CD4-positive, CD25-positive, alpha-beta regulatory T cell (primary cell): ENCODE measurements around the gene MAX. TPM values are rescaled to one million over a fixed set of nuclear protein-coding genes. Genes with fewer than 3 reads are reported as not detected.
"Not testable (repeated sequence)": the region's sequence is repeated elsewhere in the genome, so short reads cannot be mapped to it uniquely, and the experiment has no call there.

Experiments
- ATAC-seq, 2 donors: fragments of 150-1000 bp; cut with Tn5 transposase; one replicate each; pipeline ENCODE4 v1.10.0; 2021; ENCODE audit warnings: low read depth in 2 of 2, moderate number of reproducible peaks in 2 of 2, moderate library complexity in 1 of 2
- DNase-seq, 3 donors: peaks; one replicate each; pipeline versions ENCODE4 v3.0.0 to v3.0.0-alpha.2; 2012 to 2022; ENCODE audit warnings: mixed read lengths in 1 of 3
- H3K27ac ChIP-seq: one replicate; pipeline ENCODE4 v1.7.0; 2013; ENCODE audit warnings: mild to moderate bottlenecking, low read length; ENCODE audit not compliant: insufficient read depth, poor library complexity, severe bottlenecking
- H3K27me3 ChIP-seq: one replicate; pipeline ENCODE4 v1.7.0; 2013; ENCODE audit warnings: low read length; ENCODE audit not compliant: control insufficient read depth, insufficient read depth
- H3K36me3 ChIP-seq: one replicate; pipeline ENCODE4 v1.7.0; 2013; ENCODE audit warnings: mild to moderate bottlenecking, low read length, moderate library complexity; ENCODE audit not compliant: control insufficient read depth, insufficient read depth
- H3K4me1 ChIP-seq: 2 replicates; pipeline ENCODE4 v1.7.0; 2013; ENCODE audit warnings: mild to moderate bottlenecking, low read length; ENCODE audit not compliant: insufficient read depth, control insufficient read depth, poor library complexity, severe bottlenecking
- H3K4me3 ChIP-seq: one replicate; pipeline ENCODE4 v1.7.0; 2013; ENCODE audit warnings: low read depth, mild to moderate bottlenecking, low read length, moderate library complexity
- H3K9me3 ChIP-seq, 2 experiments: 1 replicate in 1 of 2; 2 replicates in 1 of 2; pipeline ENCODE4 v1.7.0; 2013; ENCODE audit warnings: low read length in 2 of 2, mild to moderate bottlenecking in 1 of 2, moderate library complexity in 1 of 2; ENCODE audit not compliant: control insufficient read depth in 2 of 2
- H3K27ac Mint-ChIP-seq, 3 donors: one replicate each; pipeline ENCODE4 v1.8.0; 2020 to 2022; ENCODE audit warnings: mild to moderate bottlenecking in 3 of 3, mixed read lengths in 3 of 3, moderate library complexity in 2 of 3
- H3K27me3 Mint-ChIP-seq: one replicate; pipeline ENCODE4 v1.8.0; 2022; ENCODE audit warnings: mild to moderate bottlenecking, mixed read lengths
- H3K36me3 Mint-ChIP-seq: one replicate; pipeline ENCODE4 v1.8.0; 2020; ENCODE audit warnings: mixed read lengths
- H3K4me1 Mint-ChIP-seq, 4 donors: one replicate each; pipeline ENCODE4 v1.8.0; 2020 to 2022; ENCODE audit warnings: mixed read lengths in 4 of 4, mild to moderate bottlenecking in 1 of 4
- H3K4me3 Mint-ChIP-seq, 4 donors: one replicate each; pipeline ENCODE4 v1.8.0; 2020 to 2022; ENCODE audit warnings: mild to moderate bottlenecking in 4 of 4, mixed read lengths in 4 of 4, moderate library complexity in 3 of 4
- H3K9me3 Mint-ChIP-seq, 7 donors: one replicate each; pipeline ENCODE4 v1.8.0; 2020 to 2022; ENCODE audit warnings: mixed read lengths in 7 of 7, mild to moderate bottlenecking in 3 of 7, moderate library complexity in 2 of 7
- polyA plus RNA-seq, 4 donors: library from polyadenylated mRNA; unstranded; fragments of 300-500 nt; fragmentation: Illumina TruSeq; gene quantifications; one replicate each; pipeline ENCODE4 v1.2.3, GENCODE V29; 2021
- total RNA-seq: library from RNA; stranded (reverse); gene quantifications from one replicate; pipeline ENCODE4 v1.2.3, GENCODE V29; 2022

The MAX gene
- total and polyA plus RNA-seq, 5 donors from 2014 or later = 170 to 219 (median 186) TPM

GRCh38 chr14:65040666-65041433 is 61.5 kb downstream of the MAX start:
- Mint-ChIP-seq H3K36me3 (peaks cover 37% of the 10 kb centered on the region), H3K4me3 (no peak overlapping the region), H3K27me3 (no peaks in the 10 kb centered on the region), H3K27ac (no peak overlapping the region), H3K4me1 (peaks cover 0 to 4% (median 2%) of the 10 kb centered on the region in 4 donors), H3K9me3 (no peaks in the 10 kb centered on the region)
- H3K27ac ChIP-seq = no peak overlapping the region
- H3K4me1 ChIP-seq = no peaks in the 10 kb centered on the region
- H3K9me3 ChIP-seq = no peaks in the 10 kb centered on the region
- no peaks in the 10 kb centered on the region for H3K27me3 ChIP-seq
- H3K36me3 ChIP-seq = peaks cover 23% of the 10 kb centered on the region
- H3K4me3 ChIP-seq = no peak overlapping the region
- DNase-seq (no peak), ATAC-seq (no peak)

GRCh38 chr14:65038966-65039365 is 63.4 kb downstream of the MAX start:
- H3K27me3 ChIP-seq = no peaks in the 10 kb centered on the region
- Mint-ChIP-seq H3K36me3 (peaks cover 39% of the 10 kb centered on the region), H3K4me3 (no peak overlapping the region), H3K27ac (peak overlapping the region in 1 of 3 donors; percentile 78), H3K27me3 (no peaks in the 10 kb centered on the region), H3K4me1 (peaks cover 0 to 11% (median 2%) of the 10 kb centered on the region in 4 donors), H3K9me3 (no peaks in the 10 kb centered on the region)
- H3K36me3 ChIP-seq = peaks cover 21% of the 10 kb centered on the region
- H3K4me1 ChIP-seq = no peaks in the 10 kb centered on the region
- DNase-seq = no peak
- no peaks in the 10 kb centered on the region for H3K9me3 ChIP-seq
- H3K27ac ChIP-seq = no peak overlapping the region
- no peak for ATAC-seq
- H3K4me3 ChIP-seq = no peak overlapping the region

GRCh38 chr14:65035049-65035448 is 67.3 kb downstream of the MAX start:
- DNase-seq (no peak), ATAC-seq (no peak)
- H3K4me3 ChIP-seq = no peak overlapping the region
- H3K27ac Mint-ChIP-seq = peak overlapping the region in 1 of 3 donors; percentile 58
- no peak overlapping the region for H3K4me3 Mint-ChIP-seq
- H3K27me3 ChIP-seq = no peaks in the 10 kb centered on the region
- no peaks in the 10 kb centered on the region for H3K9me3 ChIP-seq
- H3K27ac ChIP-seq = no peak overlapping the region
- no peaks in the 10 kb centered on the region for H3K27me3 Mint-ChIP-seq
- peaks cover 0 to 11% (median 2%) of the 10 kb centered on the region in 4 donors for H3K4me1 Mint-ChIP-seq
- H3K36me3 ChIP-seq = peaks cover 17% of the 10 kb centered on the region
- H3K9me3 Mint-ChIP-seq = no peaks in the 10 kb centered on the region
- H3K36me3 Mint-ChIP-seq = peaks cover 37% of the 10 kb centered on the region
- H3K4me1 ChIP-seq = no peaks in the 10 kb centered on the region

- H3K27me3 Mint-ChIP-seq = no peaks in the 10 kb centered on the region
- peak overlapping the region in 1 of 3 donors; percentile 46 for H3K27ac Mint-ChIP-seq
- ATAC-seq (no peak), DNase-seq (no peak)
- no peaks in the 10 kb centered on the region for H3K9me3 Mint-ChIP-seq
- Histone ChIP-seq H3K27me3 (no peaks in the 10 kb centered on the region), H3K27ac (no peak overlapping the region), H3K36me3 (peaks cover 22% of the 10 kb centered on the region), H3K9me3 (no peaks in the 10 kb centered on the region), H3K4me3 (no peak overlapping the region), H3K4me1 (no peaks in the 10 kb centered on the region)
- H3K4me3 Mint-ChIP-seq = no peak overlapping the region
- H3K36me3 Mint-ChIP-seq = peaks cover 47% of the 10 kb centered on the region
- H3K4me1 Mint-ChIP-seq = peaks cover 0 to 11% (median under 1%) of the 10 kb centered on the region in 4 donors
Observed at GRCh38 chr14:65034021-65034420, 68.3 kb downstream of the MAX start.

GRCh38 chr14:65033181-65033580 is 69.1 kb downstream of the MAX start:
- Mint-ChIP-seq H3K4me1 (peaks cover 0 to 7% (median under 1%) of the 10 kb centered on the region in 4 donors), H3K27me3 (no peaks in the 10 kb centered on the region), H3K27ac (peak overlapping the region in 1 of 3 donors; percentile 61), H3K36me3 (peaks cover 48% of the 10 kb centered on the region), H3K9me3 (no peaks in the 10 kb centered on the region), H3K4me3 (no peak overlapping the region)
- H3K9me3 ChIP-seq = no peaks in the 10 kb centered on the region
- ATAC-seq = no peak
- peaks cover 24% of the 10 kb centered on the region for H3K36me3 ChIP-seq
- H3K27ac ChIP-seq = no peak overlapping the region
- H3K4me1 ChIP-seq = no peaks in the 10 kb centered on the region
- no peak overlapping the region for H3K4me3 ChIP-seq
- H3K27me3 ChIP-seq = no peaks in the 10 kb centered on the region
- no peak for DNase-seq

GRCh38 chr14:65032319-65032718 is 70.0 kb downstream of the MAX start:
- H3K27ac Mint-ChIP-seq = peak overlapping the region in 1 of 3 donors; percentile 23
- H3K27me3 Mint-ChIP-seq = no peaks in the 10 kb centered on the region
- Histone ChIP-seq H3K4me3 (no peak overlapping the region), H3K4me1 (no peaks in the 10 kb centered on the region), H3K9me3 (no peaks in the 10 kb centered on the region), H3K27ac (no peak overlapping the region), H3K36me3 (peaks cover 33% of the 10 kb centered on the region), H3K27me3 (no peaks in the 10 kb centered on the region)
- H3K36me3 Mint-ChIP-seq = peaks cover 55% of the 10 kb centered on the region
- ATAC-seq (no peak), DNase-seq (no peak)
- no peaks in the 10 kb centered on the region for H3K9me3 Mint-ChIP-seq
- no peak overlapping the region for H3K4me3 Mint-ChIP-seq
- H3K4me1 Mint-ChIP-seq = peaks cover 0 to 7% (median under 1%) of the 10 kb centered on the region in 4 donors

- DNase-seq, H3K4me1 ChIP-seq, H3K4me1 Mint-ChIP-seq, ATAC-seq, H3K27me3 ChIP-seq, H3K27ac Mint-ChIP-seq, H3K27me3 Mint-ChIP-seq, H3K4me3 ChIP-seq, H3K9me3 ChIP-seq, H3K4me3 Mint-ChIP-seq, H3K27ac ChIP-seq, H3K9me3 Mint-ChIP-seq: not testable (repeated sequence)
- H3K36me3 ChIP-seq = peaks cover 38% of the 10 kb centered on the region
- H3K36me3 Mint-ChIP-seq = peaks cover 65% of the 10 kb centered on the region
Observed at GRCh38 chr14:65031321-65031720, 71.0 kb downstream of the MAX start.

GRCh38 chr14:65028937-65029336 is 73.4 kb downstream of the MAX start:
- Mint-ChIP-seq H3K4me3 (no peak overlapping the region), H3K27ac (peak overlapping the region in 1 of 3 donors; percentile 33), H3K27me3 (no peaks in the 10 kb centered on the region), H3K9me3 (no peaks in the 10 kb centered on the region), H3K36me3 (peaks cover 54% of the 10 kb centered on the region), H3K4me1 (peaks cover 0 to 2% (median 0%) of the 10 kb centered on the region in 4 donors)
- Histone ChIP-seq H3K27me3 (no peaks in the 10 kb centered on the region), H3K27ac (no peak overlapping the region), H3K9me3 (no peaks in the 10 kb centered on the region), H3K4me1 (no peaks in the 10 kb centered on the region), H3K4me3 (no peak overlapping the region), H3K36me3 (peaks cover 35% of the 10 kb centered on the region)
- DNase-seq (no peak), ATAC-seq (no peak)
